Parietal lobe (tissue), 2 donors: ENCODE data around the gene GJA1. TPM values are rescaled to one million over a fixed set of nuclear protein-coding genes. Genes with fewer than 3 reads are reported as not detected.

Experiments used
- small RNA-seq: library from RNA; depleted of rRNA; stranded (forward); fragments of <200 nt; gene quantifications from one replicate; pipeline ENCODE3, GENCODE V24; 2014; ENCODE audit warnings: low replicate concordance
- total RNA-seq: library from RNA; depleted of rRNA; stranded (reverse); fragments of >200 nt; gene quantifications from one replicate; pipeline ENCODE4 v1.2.3, GENCODE V29; 2014

The GJA1 gene
- 17.5 TPM for total RNA-seq

DNA sequence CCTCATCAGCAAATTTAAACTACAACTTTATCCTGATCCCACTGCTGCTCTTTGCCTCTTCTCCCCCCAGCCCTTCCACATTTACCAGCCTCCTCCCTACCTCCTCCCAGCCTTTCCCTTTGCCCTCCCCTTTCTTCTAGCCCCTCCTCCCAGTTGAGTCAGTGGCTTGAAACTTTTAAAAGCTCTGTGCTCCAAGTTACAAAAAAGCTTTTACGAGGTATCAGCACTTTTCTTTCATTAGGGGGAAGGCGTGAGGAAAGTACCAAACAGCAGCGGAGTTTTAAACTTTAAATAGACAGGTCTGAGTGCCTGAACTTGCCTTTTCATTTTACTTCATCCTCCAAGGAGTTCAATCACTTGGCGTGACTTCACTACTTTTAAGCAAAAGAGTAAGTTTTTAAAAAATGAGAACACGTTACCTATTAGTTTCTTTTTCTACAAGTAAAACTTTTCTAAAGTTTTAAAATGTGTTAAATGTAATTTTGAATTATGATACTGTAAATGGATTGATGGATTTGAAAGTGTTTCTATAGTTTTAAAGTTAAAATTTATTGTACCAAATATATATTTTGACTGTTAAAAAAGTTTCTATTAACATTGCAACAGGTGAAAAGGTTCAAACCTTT, at the start of gene GJA1:
GJA1 (plus strand) TSS at position 203 of the 626 bp plus-strand sequence. CDS start 11,202 bp downstream, outside the sequence.

Small RNA genes lying within 50 kb of the gene (small RNA-seq; reads per million reads assigned to genes)
- 0.24 reads per million for gene RNU4-35P

Other genes with a start within 250 kb of the GJA1 start
- 73.9 TPM for gene TBC1D32, start 101.2 kb upstream of the GJA1 start, total RNA-seq